ENCODE data around the gene SCFD2.
"Not testable (repeated sequence)": the region's sequence is repeated elsewhere in the genome, so short reads cannot be mapped to it uniquely, and the experiment has no call there.

SCFD2 gene

GRCh38 chr4:53346920-53347852 lies 18.7 kb downstream of the SCFD2 start:
- peak in 4 of 56 donors; percentile 1 to 16 (median 6) for DNase-seq

GRCh38 chr4:53346392-53346791 lies 19.5 kb downstream of the SCFD2 start:
- DNase-seq = not testable (repeated sequence)

- DNase-seq = not testable (repeated sequence)
These were observed 25.7 kb downstream of the SCFD2 start for GRCh38 chr4:53340145-53340544.

GRCh38 chr4:53334916-53335315 lies 30.9 kb downstream of the SCFD2 start:
- DNase-seq = not testable (repeated sequence)

- no peak for DNase-seq
These were observed 39.3 kb downstream of the SCFD2 start for GRCh38 chr4:53326535-53326934.

- DNase-seq = no peak
These were observed 43.2 kb downstream of the SCFD2 start for GRCh38 chr4:53322696-53323095.

GRCh38 chr4:53321984-53322289 lies 43.9 kb downstream of the SCFD2 start:
- DNase-seq = no peak

- DNase-seq = no peak
These were observed 44.5 kb downstream of the SCFD2 start for GRCh38 chr4:53321151-53321983.

GRCh38 chr4:53315300-53315699 lies 50.6 kb downstream of the SCFD2 start:
- DNase-seq = no peak

- DNase-seq = no peak
These were observed 51.6 kb downstream of the SCFD2 start for GRCh38 chr4:53314252-53314651.

GRCh38 chr4:53313510-53313909 lies 52.4 kb downstream of the SCFD2 start:
- DNase-seq = peak in 16 of 56 donors; percentile 3 to 61 (median 17)

GRCh38 chr4:53309321-53310040 lies 56.4 kb downstream of the SCFD2 start:
- no peak for DNase-seq

- DNase-seq = no peak
These were observed 57.8 kb downstream of the SCFD2 start for GRCh38 chr4:53307819-53308780.

GRCh38 chr4:53307210-53307609 lies 58.7 kb downstream of the SCFD2 start:
- no peak for DNase-seq

- DNase-seq = no peak
These were observed 59.1 kb downstream of the SCFD2 start for GRCh38 chr4:53306729-53307128.

GRCh38 chr4:53292209-53292608 lies 73.7 kb downstream of the SCFD2 start:
- not testable (repeated sequence) for DNase-seq

- DNase-seq = no peak
These were observed 84.4 kb downstream of the SCFD2 start for GRCh38 chr4:53281438-53281837.

GRCh38 chr4:53280846-53281245 lies 85.0 kb downstream of the SCFD2 start:
- no peak for DNase-seq

- DNase-seq = no peak
These were observed 91.1 kb downstream of the SCFD2 start for GRCh38 chr4:53274609-53275268.

GRCh38 chr4:53273726-53274125 lies 92.1 kb downstream of the SCFD2 start:
- no peak for DNase-seq
